Measurements from ENCODE around the gene SCAMP3.

DNA sequence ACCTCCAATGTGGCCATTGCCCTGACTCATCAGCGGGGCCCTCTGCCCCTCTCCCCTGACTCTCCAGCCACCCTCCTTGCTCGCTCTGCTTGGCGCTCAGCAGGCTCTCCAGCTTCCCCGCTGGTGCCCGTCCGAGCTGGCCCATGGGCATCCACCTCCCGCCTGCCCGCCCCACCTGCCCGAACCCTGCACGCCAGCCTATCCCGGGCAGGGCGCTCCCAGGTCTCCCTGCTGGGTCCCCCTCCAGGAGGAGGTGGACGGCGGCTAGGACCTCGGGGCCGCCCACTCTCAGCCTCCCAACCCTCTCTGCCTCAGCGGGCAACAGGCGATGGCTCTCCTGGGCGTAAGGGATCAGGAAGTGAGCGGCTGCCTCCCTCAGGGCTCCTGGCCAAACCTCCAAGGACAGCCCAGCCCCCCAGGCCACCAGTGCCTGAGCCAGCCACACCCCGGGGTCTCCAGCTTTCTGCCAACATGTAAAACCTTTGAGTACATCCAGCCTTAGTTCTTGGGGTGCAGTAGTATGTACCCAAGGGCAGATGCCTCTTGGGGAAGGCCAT lies 25.9 kb upstream of the SCAMP3 start:
- TF ChIP-seq CTCF (IDR thresholded peaks at IDR 0.05) (no peak), POLR2A (IDR thresholded peaks at IDR 0.05) (no peak)

Measured in stomach (tissue), 4 donors.